Stimulated activated CD8-positive, alpha-beta memory T cell treated with anti-CD3 and anti-CD28 coated beads, Interleukin-12 subunit alpha, Interleukin-12 subunit beta, amount 100 ng/mL, for 1 hour (primary cell): ENCODE measurements around the gene SAMD10.
"Not testable (repeated sequence)": the region's sequence is repeated elsewhere in the genome, so short reads cannot be mapped to it uniquely, and the experiment has no call there.

Source experiments
- DNase-seq: peaks from one replicate; pipeline ENCODE4 v3.0.0-alpha.2; 2020; ENCODE audit warnings: low read depth

Gene SAMD10

DNA sequence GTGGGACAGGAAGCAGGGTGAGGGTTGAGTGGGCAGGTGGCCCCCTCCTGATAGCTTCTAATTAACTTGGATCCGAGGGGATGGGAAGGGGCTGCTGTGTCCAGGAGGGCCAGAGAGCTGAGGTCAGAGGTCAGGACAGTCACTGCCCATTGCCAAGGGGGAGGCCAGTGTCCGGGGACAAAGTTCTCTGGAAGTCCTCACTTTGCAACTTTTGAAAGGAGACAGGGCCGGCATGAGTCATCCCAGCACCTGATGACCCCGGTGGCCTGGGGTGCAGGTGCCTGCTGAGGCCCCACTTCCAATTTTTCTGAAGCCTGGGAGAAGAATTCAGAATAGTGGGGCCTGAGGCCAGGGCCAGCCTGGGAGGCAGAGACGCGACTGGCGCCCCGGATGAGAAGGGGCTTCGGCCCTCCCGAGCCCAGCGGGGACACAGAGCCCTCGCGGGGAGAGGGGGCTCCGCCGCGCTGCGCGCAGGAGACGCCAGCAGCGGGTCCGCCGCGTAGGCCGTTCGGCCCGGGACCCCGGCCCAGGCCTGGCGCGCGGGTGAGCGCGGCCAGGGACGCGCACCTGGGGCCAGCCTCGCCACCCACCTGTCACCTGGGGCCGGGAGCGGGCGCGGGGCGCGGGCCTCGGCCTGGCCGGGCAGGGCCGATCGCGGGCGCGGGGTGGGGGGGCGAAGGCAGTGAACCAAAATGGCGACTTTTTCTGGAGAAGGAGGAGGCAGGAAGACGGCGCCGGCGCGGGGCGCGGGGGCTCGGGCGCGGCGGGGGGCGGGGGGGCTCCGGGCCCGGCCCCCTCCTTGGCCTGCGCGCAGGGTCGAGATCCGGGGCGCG lies 10.3 kb downstream of the SAMD10 start:
- no peak for DNase-seq

DNA sequence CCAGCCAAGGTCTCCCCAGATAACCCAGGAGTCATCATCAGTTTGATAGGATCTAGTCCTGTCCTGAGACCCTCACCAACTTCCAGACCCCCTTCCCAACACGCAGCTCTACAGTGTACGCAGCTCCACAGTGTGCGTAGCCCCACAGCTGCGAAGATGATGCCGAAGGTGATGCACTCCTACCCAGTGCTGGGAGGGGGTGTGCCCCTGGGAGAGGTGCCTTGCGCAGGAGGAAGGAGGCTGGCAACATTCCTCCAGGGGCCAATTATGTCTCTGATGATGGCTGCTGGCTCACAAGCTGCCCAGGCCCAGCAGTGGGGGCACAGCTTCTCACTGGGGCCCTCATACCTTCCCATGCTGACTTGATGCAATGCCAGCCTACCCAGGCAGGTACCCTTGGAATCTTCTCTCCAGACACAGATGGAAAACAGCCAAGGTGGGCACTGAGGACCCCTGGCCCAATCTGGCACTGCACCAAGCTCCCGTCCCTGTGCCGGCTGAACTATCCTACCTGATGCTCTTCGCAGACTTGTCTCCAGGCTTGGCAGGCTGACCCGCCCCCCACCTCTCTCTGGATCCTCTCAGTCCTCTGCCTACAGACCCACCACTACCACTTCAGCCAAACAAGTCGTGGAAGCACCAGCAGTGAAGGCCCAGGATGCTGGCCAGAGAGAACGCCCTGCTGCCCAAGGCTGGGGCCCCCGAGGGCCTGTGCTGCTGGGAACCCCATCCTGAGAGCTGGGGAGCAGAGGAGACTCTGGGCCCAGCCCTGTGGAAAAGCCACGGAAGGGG lies 11.1 kb downstream of the SAMD10 start:
- DNase-seq: no peak

DNA sequence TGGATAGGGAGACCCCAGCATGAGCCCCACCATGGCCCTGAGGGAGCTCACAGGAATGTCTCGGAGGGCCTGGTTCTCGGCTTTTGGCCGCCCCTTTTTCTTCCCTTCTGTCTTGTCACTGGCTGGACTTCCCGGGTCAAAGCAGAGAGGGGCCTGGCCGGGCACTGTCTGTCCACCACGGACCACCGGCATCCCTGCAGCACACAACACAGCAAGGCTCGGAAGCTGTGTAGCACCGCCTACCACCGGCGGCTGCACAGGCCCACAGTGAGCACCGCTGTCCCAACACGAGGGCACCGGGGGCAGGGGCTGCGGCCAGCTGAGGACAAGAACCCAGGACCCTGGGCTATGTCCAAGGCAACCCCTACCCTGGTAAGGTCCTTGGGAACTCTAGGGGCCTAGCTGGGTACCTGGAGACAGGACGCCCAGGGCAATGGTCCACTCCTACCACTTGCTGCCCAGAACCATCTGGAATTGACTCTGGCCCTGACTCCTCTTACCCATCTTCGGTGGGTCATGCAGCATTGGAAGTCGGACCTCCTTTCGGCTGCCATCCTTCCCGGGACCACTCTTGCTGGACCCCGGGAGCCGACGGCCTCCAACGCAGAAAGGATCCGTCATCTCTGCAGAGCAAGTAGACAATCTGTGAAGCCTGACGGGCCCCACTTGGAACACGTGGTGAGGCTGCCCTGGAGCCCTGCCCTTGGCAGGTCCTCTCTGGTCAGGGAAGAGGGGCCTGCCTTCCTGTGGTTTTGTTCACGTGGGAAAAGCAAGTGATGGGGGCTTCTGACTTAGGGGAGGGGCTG lies 11.9 kb downstream of the SAMD10 start:
- DNase-seq: no peak

DNA sequence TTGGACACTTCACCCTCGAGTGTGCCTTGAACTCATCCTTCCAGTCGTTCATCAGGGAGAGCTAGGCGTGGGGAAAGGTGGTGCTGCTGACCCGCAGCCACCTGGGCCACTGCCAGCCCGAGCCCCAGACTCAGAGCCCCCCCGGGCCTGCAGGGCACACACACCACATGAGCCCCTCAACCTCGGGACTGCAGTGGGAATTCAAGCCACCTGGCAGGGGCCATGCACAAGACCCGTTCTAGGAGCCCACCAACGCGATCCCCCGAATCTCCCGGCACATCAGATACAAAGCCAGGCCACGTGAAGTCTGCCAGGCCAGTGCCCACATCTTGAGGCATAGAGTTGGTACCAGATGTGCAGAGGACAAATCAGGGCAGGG lies 12.5 kb downstream of the SAMD10 start:
- DNase-seq: no peak

- no peak for DNase-seq
Observed at GRCh38 chr20:63966172-63966943, 13.1 kb downstream of the SAMD10 start.

DNA sequence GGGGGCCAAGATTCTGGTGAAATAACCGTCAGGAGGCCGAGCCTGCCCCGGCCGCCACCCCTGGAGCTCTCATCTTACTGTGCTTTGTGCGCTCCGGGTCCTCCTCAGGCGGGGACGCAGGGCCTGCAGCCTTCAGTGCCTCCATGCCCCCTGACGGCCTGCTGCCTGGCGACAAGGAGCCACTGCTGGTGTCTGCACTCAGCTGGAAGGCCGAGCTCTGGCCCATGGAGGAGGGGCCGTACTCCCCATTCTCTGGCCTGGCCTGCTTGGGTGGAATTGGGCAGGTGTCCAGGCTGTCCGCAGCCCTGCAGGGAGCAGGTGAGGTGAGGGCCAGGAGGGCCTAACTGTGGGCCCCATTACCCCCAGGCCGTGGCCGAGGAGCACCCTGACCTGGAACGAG lies 15.0 kb downstream of the SAMD10 start:
- no peak for DNase-seq

GRCh38 chr20:63963784-63964301 lies 15.6 kb downstream of the SAMD10 start:
- no peak for DNase-seq

- no peak for DNase-seq
Observed at GRCh38 chr20:63963348-63963741, 16.1 kb downstream of the SAMD10 start.

GRCh38 chr20:63962426-63963347 lies 16.8 kb downstream of the SAMD10 start:
- DNase-seq: no peak

- DNase-seq: no peak
Observed at GRCh38 chr20:63961664-63962425, 17.6 kb downstream of the SAMD10 start.

- not testable (repeated sequence) for DNase-seq
Observed at GRCh38 chr20:63960654-63961621, 18.5 kb downstream of the SAMD10 start.

DNA sequence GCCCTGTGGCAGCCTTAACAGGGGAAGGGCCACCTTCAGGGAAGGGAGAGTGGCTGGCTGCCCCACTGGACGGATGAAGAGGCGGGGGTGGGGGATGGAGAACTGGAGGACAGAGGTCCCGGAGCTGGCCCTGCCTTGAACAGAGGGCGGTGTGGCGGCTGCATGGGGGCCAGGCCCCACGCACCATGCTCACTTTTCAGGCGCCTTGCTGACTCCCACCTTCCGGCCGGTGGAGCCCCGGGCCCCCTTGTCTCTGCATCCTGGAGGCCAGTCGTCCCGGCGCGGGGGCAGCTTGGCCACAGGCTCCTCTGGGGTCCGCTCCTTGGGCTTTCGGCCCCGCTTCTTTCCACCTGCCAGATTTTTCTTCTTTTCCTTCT lies 19.8 kb downstream of the SAMD10 start:
- no peak for DNase-seq

GRCh38 chr20:63958964-63959698 lies 20.3 kb downstream of the SAMD10 start:
- no peak for DNase-seq

DNA sequence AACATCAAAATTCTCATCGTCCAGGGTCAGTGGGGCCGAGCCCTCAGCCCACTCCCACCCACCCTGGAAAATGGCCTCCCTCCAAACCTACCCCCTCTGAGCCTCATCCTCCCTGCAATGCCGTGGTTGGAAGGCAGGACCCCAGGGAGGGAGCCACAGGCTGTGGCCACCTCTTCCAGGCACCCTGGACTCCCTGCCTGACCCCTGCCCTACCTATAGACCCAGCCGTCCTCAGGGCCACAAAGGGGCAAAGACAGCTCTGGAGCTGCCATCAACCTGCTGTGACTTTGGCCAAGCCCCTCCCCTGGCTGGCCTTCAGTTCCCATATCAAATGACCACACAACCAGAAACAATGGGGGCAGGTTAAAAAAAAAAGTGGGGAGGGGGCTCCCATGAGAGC lies 21.0 kb downstream of the SAMD10 start:
- no peak for DNase-seq

DNA sequence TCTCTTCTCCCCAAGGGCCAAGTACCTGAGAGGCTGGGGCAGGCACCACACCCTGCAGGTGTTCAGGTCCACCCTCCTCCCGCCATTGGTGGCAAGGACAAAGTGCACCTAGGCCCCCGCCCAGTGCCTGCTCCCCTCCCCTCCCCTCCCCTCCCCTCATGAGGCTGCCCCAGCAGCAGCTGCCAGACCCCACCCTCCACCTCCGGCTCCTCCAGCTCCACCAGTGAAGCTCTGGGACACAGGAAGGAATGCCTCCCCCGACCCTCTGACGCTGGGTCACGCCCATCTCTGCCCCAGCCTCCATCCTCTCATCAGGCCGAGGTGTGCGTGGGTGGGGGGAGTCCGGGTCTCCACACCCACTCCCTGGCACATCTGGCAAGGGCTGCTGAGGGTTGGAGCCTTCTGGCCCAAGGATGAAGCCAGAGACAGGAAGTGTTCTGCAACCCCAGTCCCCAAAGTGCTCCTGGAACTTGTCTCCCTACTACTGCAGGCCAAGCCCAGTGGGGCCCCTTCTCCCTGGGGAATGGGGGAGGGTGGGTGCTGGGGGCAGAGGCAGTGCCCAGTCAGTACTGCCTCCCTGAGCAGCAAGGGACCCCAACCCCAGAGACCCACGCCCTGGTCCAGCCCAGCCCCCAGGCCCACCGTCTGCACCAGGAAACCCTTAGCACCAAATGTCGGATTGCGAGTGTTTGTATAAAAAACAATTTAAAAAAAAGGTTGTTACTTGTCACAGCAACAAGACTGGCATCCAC lies 21.6 kb downstream of the SAMD10 start:
- DNase-seq: no peak

GRCh38 chr20:63957004-63957689 lies 22.3 kb downstream of the SAMD10 start:
- peak; percentile 47 for DNase-seq

- DNase-seq: no peak
Observed at GRCh38 chr20:63956664-63957003, 22.8 kb downstream of the SAMD10 start.
